Measurements from ENCODE around the gene SNTN.
A peak's percentile ranks its signal among the peaks of the same experiment; 100 is the strongest.

Gene SNTN

DNA sequence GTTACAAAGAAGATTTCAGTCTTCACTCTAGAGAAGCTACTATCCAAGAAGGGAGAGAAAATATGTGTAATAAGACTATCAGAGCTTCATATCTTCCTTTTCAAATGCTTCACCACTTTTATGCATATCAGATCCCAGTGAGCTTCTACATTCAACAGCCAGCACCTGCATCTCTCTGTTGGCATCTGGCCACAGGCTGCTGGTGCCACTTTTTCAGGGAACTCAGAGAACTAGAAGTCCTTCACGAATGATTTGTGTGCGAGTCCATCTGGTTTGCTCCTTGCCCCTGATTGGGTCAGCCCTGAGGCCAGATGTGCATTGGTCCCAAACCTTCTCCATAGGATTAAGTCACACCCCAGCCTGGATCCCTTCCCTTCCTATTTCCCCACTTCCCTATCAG is 22.1 kb downstream of the SNTN start:
- DNase-seq (ENCODE audit: low read depth) = no peak

DNA sequence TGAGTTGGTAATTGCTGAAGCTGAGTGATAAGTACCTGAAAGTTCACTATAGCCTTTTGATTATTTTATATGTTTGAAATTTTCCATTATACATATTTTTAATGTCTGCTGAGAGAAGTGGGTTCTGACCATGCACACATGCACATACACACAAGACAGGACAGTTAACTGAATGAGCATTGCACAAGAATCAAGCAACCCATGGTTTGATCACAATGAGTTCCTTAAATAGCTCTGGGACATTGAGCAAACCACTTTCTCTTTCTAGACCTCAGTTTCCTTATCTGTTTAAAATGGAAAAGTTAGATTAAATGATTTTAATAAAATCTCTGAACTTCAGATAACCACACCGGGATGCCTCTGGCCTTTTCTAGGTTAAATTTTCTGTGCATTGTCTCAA is 26.7 kb downstream of the SNTN start:
- no peak for DNase-seq (ENCODE audit: low read depth)

DNA sequence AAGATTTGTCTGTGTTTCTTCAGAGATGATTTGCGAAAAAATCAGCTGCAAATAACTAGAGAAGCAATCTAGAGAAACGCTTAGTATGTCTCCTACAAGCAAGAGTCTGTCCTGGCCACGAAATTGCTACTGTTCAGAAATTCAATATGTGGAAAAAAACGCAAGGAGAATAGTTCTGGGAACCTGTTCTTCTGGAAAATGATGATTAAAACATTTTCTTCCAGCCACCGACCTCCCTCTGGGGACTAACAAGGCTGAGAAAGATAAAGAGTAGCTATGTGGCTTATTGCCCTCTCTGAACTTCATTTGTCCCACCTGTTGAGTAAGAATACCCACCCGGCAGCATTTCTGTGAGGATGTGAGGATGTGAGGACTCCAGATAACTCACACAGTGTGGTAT is 31.6 kb downstream of the SNTN start:
- DNase-seq (ENCODE audit: low read depth) = no peak

DNA sequence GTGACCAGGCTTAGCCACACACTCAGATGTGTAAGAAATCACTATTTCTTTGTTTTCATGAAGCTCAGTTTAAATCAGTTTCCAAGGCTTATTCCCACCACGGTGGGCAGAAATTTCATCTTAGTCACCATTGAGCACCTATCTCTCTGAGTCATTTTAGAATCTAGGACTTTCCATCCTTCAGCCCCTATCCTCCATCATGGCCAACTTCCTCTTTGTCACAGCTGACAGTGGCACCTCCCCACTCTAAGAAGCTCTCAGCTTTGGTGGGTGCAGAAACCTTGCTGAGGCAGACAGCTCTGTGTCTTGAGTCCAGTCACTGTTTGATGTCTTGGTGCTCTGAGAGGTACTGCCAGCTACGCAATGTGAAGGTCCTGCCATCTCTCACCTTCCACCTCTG is 32.9 kb downstream of the SNTN start:
- no peak for DNase-seq (ENCODE audit: low read depth)

DNA sequence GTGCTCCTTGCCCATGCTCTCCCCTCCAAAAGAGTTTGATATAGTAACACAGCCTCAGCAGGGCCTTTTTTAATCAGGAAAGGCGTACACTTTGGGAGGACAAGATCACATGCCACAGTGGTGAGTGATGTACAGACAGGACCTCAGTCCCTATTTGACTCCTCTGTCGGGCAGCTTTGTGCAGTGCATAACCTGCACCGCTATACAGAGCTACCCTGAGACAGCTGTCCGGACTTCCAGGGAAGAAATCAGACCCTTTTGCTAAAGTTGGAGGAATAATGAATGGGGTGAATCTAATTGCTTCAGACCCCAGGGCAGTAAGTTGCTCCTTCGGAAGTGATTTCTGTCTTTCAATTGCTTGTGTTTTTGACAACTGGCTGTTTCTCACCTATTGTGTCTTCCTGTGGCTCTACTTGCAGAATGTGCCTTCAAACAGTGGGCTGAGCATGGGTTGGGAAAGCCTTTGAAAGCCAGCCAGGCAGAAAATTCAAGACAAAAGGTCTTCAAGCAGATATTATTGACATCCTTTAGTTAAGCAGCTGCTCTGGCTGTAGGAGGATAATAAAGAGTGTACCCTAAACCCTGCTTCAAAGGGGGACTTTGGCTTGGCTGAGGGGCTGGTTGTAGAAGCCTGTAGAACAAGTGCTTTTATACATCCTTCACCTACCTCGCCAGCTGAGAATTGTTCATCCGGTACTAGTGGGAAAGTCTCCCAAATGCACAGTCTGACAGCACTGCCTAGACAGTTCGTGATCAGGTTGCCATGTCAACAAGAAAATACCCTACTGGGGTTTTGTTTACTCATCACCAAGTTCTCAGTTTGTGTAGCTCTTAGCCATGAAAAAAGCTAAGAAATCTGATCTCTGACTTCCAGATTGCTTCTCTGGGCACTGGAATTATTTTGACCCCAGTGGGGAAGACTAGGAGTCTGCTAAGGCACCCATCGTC is 35.1 kb downstream of the SNTN start:
- no peak for DNase-seq (ENCODE audit: low read depth)

DNA sequence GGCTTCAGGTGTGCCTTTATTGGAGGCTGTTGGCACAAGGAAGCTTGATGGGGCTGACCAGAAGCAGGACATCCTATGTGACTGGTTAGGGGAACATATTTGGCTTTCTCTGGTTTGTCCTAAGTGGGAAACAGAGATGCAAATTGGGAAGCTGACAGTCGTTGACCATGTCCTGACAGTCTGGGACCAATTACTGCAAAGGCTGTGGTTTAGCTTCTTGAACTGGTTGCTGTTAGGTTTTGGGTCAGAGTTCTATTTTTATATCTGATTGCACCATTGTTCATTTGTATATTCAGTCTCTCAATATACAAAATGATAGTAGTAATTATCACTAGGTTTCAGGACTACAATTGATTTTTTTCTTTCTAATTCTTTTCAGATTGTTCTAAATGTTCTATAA is 36.8 kb downstream of the SNTN start:
- DNase-seq (ENCODE audit: low read depth) = no peak

DNA sequence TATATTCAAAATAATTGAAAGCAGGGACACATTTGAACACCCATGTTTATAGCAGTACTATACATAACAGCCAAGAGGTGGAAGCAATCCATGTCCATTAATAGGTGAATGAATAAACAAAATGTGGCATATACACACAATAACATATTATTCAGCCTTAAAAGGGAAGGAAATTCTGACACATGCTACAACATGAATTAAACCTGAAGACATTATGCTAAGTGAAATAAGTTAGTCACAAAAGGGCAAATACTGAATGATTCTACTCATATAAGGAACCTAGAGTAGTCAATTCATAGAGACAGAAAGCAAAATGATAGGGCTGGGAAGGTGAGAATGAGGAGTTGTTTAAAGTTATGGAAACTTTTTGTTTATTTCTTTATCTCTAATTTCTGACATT is 40.9 kb downstream of the SNTN start:
- no peak for DNase-seq (ENCODE audit: low read depth)

DNA sequence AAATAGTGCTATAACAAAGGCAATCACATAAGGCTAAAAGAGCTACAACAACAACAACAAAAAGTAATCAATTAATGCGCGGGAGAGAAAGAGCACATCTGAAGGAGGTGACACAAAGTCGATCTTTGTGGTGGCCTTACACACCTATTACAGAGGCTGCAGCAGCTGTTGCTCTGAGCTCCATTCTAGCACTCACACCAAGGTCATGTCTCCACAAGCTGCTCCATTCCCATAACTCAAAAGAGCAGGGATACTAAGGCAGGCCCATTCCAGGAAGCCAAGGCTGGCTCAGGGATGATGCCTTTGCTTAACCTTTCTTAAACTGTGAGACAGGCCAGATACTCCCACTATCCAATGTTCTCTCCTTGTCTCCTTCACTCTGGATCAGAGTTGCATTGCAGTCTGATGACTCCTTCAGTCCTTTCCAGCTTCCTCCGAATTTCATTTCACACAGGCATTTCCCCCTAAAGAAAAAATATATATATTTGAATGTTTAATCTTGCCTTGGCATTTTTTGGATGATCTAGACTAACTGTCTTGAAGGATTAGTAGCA is 52.7 kb downstream of the SNTN start:
- DNase-seq (ENCODE audit: low read depth) = no peak

DNA sequence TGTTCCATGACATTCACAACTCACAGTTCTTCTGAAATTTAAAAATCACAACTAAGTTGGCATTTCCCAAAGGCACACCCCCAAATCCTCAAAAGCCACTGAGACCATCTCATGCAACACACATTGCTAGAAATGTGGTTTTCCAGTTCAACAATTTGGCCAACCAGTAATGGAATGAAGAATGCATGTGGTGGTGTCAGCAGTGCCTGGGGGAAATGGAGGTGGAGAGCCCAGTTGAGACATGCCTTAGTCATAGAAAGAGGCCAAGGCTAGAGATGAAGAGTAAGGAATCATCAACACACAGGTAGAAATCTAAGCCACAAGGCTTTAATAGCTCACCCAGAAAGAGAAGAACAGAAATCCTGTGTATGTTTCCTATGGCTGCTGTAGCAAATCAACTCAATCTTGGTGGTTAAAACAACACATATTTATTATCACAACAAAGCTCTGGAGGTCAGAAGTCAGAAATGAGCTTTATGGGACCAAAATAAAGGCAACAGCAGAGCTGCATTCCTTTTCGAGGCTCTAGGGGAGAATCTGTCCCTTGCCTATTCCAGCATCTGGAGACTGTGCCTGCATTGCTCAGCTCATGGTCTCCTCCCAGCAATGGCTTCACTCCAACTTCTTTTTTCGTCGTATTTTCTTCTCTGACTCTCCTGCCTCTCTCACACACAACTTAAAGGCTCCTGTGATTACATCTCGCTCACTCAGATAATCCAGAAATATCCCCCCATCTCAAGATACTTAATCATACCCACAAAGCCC is 54.0 kb downstream of the SNTN start:
- peak; percentile 28 for DNase-seq (ENCODE audit: low read depth)

DNA sequence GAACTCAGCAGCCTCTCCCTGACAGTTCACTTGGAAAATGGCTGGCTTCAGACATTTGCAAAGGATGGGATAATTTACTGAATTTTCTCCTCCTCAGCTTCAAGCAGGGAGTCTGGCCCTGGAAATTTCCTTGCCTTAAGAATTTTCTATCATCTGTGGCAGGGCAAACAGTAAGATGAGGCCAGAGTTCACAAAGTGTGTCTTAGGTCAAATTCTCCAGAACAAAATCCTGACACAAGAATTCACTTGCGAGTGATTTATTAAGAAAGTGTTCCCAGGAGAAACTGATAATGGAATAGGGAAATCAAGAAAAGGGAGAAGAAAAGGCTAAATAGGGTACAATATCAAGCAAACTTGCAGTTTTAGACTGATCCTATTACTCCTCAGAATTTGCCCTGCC is 55.3 kb downstream of the SNTN start:
- DNase-seq (ENCODE audit: low read depth) = no peak

DNA sequence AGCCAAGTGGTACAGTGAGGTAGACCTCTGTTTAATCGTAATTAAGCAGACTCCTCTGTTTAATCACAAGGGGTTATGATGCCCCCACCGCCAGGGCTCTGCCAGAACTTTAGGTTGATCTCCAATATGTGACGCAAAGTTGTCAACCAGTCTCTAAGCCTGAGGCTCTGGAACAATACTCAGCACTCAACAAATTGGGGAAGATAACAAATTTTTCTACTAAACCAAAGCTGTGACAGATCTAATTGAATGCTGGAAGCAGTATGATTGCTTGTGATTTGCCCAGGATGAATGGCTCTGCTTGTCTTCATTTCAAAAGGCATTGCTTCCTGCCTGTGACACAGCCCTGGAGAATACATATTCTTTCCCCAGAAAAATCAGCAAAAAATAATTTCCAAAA is 57.1 kb downstream of the SNTN start:
- DNase-seq (ENCODE audit: low read depth) = no peak

Data from ELR (cell line).